Naive B cell (primary cell): Measurements from ENCODE around the gene OSBPL3. TPM values are rescaled to one million over a fixed set of nuclear protein-coding genes. Genes with fewer than 3 reads are reported as not detected.
A peak's percentile ranks its signal among the peaks of the same experiment; 100 is the strongest.

Experiments
- ATAC-seq, 2 donors: fragments of 150-1000 bp; cut with Tn5 transposase; 2 replicates each; pipeline ENCODE4 v1.10.0; 2021; ENCODE audit warnings: low read depth in 2 of 2, mild to moderate bottlenecking in 2 of 2, moderate library complexity in 2 of 2
- DNase-seq: peaks from one replicate; pipeline ENCODE4 v3.0.0; 2022
- H3K27ac Mint-ChIP-seq, 6 donors: one replicate each; pipeline ENCODE4 v1.8.0; 2020 to 2022; ENCODE audit warnings: mild to moderate bottlenecking in 6 of 6, mixed read lengths in 6 of 6, moderate library complexity in 5 of 6, inconsistent platforms in 2 of 6
- H3K27me3 Mint-ChIP-seq, 3 donors: one replicate each; pipeline ENCODE4 v1.8.0; 2021 to 2022; ENCODE audit warnings: mixed read lengths in 3 of 3, mild to moderate bottlenecking in 1 of 3
- H3K36me3 Mint-ChIP-seq, 2 donors: one replicate each; pipeline ENCODE4 v1.8.0; 2020 to 2022; ENCODE audit warnings: mixed read lengths in 2 of 2, inconsistent platforms in 1 of 2, mild to moderate bottlenecking in 1 of 2
- H3K4me1 Mint-ChIP-seq, 3 donors: one replicate each; pipeline ENCODE4 v1.8.0; 2020 to 2022; ENCODE audit warnings: mixed read lengths in 3 of 3, inconsistent platforms in 1 of 3, mild to moderate bottlenecking in 1 of 3, moderate library complexity in 1 of 3
- H3K4me3 Mint-ChIP-seq, 8 donors: one replicate each; pipeline ENCODE4 v1.8.0; 2020 to 2022; ENCODE audit warnings: mild to moderate bottlenecking in 8 of 8, mixed read lengths in 8 of 8, moderate library complexity in 8 of 8, inconsistent platforms in 2 of 8
- H3K9me3 Mint-ChIP-seq, 7 donors: one replicate each; pipeline ENCODE4 v1.8.0; 2020 to 2022; ENCODE audit warnings: mixed read lengths in 7 of 7, mild to moderate bottlenecking in 5 of 7, inconsistent platforms in 2 of 7, moderate library complexity in 1 of 7
- polyA plus RNA-seq, 6 donors: library from polyadenylated mRNA; unstranded; fragments of 300-500 nt; fragmentation: Illumina TruSeq; gene quantifications; one replicate each; pipeline ENCODE4 v1.2.3, GENCODE V29; 2021; ENCODE audit warnings: low read depth in 6 of 6

Gene OSBPL3
- polyA plus RNA-seq, 6 donors from 2014 or later, result 2.3 to 8.2 (median 6.5) TPM

DNA sequence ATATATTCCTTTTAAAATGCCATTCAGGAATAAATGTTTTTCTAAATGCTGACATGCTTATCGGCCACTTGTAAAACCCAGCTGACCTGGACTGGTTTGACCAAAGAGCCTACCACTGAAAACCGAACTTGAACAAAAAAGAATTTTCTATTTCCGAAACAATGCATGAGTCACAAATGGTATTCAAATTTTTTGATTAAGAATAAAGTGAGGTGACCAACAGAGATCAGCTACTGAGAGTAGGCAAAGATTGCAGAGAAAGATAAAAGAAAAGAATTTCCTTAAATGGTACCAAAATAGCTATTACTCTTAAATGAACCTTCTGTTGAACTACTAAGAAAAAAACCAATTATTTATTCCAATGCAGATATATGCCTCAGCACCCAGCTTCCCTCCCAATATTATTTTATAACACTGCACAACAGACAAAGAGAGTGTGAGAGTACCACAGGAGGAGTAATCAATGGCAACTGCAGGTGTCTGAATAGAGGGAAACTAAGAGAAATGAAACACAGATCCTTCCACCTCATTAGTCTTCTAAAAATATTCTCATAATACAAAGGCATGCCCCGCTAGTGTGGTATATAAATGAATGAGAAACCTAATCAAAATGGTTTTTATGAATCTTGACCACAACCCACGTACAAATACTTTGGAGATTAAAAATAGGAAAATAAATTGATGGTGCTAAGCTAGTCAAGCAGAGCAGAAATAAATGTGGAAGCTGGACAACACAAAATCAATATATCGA, 20.1 kb downstream of the OSBPL3 start:
- ATAC-seq (no peak), DNase-seq (no peak)
- peak overlapping the region in 3 of 6 donors; percentile 3 to 80 (median 26) for H3K27ac Mint-ChIP-seq
- H3K4me3 Mint-ChIP-seq, result no peak overlapping the region
- H3K9me3 Mint-ChIP-seq, result peaks cover 0 to 3% (median 0%) of the 10 kb centered on the region in 7 donors
- peaks cover 0 to 8% of the 10 kb centered on the region in 2 donors for H3K36me3 Mint-ChIP-seq
- no peaks in the 10 kb centered on the region for H3K27me3 Mint-ChIP-seq
- H3K4me1 Mint-ChIP-seq, result peaks cover 31 to 38% (median 33%) of the 10 kb centered on the region in 3 donors

DNA sequence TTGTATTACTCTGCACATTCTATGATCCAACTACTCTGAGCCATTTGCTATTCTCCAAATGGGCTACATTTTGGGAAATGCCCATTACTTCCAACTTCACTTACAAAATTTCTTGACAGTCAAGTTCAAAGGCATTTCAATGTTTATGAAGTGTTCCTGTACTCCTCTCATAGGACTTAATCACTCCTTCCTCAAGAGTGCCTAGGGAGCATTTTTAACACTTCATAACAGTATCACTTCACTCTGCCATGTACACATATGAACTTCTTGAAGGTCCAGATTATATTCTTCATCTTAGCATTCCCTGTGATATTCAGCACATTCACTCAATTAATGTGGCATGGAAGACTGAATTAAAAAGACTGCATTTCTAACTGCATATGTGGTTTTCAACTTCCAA, 21.6 kb downstream of the OSBPL3 start:
- Mint-ChIP-seq H3K9me3 (peaks cover 0 to 3% (median 0%) of the 10 kb centered on the region in 7 donors), H3K4me1 (peaks cover 38 to 42% (median 38%) of the 10 kb centered on the region in 3 donors), H3K4me3 (no peak overlapping the region), H3K27me3 (no peaks in the 10 kb centered on the region), H3K27ac (no peak overlapping the region), H3K36me3 (peaks cover 0 to 8% of the 10 kb centered on the region in 2 donors)
- ATAC-seq (no peak), DNase-seq (no peak)

DNA sequence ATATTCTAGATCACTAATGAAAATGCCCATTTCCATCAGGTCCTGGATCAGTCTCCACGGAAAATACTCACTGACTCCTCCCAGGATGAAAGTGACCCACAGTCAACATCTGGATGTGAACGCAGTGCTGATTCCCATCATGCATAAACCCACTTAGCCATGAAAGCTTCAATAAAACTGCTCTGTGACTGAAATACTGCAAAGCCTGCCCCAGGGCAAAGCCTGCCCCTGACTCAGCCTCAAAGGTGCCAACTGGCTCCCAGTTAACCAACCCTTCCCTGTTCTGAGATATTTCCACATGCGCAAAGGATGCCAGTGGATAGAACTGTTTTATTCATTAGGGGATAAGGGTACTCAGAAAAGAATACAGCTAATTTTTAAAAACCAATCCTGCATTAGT, 24.0 kb downstream of the OSBPL3 start:
- no peaks in the 10 kb centered on the region for H3K27me3 Mint-ChIP-seq
- H3K36me3 Mint-ChIP-seq, result peaks cover 0 to 8% of the 10 kb centered on the region in 2 donors
- no peak overlapping the region for H3K4me3 Mint-ChIP-seq
- H3K4me1 Mint-ChIP-seq, result peaks cover 23 to 38% (median 25%) of the 10 kb centered on the region in 3 donors
- H3K9me3 Mint-ChIP-seq, result peaks cover 0 to 3% (median 0%) of the 10 kb centered on the region in 7 donors
- DNase-seq (no peak), ATAC-seq (no peak)
- H3K27ac Mint-ChIP-seq, result no peak overlapping the region

DNA sequence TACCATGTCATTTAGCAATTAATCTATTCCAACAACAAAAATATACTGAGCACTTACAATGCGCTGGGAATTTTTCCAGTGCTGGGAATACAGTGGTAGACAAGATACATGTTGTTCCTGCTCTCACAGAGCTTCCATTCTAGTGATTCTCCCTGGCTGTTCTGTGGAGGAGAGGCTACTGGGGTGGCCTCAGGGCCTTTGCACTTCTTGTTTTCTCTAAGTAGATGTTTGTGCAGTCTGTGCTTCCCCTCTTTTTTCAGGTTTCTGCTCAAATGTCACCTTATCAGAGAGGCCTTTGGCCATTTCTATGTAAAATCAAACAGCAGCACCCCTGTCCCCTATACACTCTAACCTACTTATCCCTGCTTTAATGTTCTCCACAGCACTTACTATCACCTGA, 24.7 kb downstream of the OSBPL3 start:
- peaks cover 0 to 3% (median 0%) of the 10 kb centered on the region in 7 donors for H3K9me3 Mint-ChIP-seq
- H3K4me3 Mint-ChIP-seq, result no peak overlapping the region
- ATAC-seq, result no peak
- peaks cover 19 to 39% (median 22%) of the 10 kb centered on the region in 3 donors for H3K4me1 Mint-ChIP-seq
- H3K27me3 Mint-ChIP-seq, result no peaks in the 10 kb centered on the region
- DNase-seq, result no peak
- peaks cover 0 to 8% of the 10 kb centered on the region in 2 donors for H3K36me3 Mint-ChIP-seq
- peak overlapping the region in 1 of 6 donors; percentile 7 for H3K27ac Mint-ChIP-seq

DNA sequence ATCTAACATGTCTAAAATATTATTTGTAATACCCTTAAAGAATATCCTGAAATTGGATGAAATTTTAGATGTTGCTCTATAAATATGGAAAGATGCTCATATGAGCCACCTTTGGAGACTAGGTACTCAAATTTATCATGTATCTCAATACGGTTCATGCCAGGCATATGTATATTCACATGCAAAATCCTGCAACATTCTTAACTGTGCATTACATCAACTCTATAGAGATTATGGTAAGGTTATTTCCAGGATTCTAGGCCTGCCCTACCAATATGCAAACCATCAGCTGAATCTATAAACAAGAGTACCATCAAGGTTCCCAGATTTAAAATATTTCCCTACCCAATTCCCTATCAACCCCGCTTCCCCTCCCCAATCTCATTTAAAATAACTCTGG, 27.5 kb downstream of the OSBPL3 start:
- peaks cover 20 to 51% (median 24%) of the 10 kb centered on the region in 3 donors for H3K4me1 Mint-ChIP-seq
- H3K27me3 Mint-ChIP-seq, result no peaks in the 10 kb centered on the region
- H3K36me3 Mint-ChIP-seq, result peaks cover 8 to 10% of the 10 kb centered on the region in 2 donors
- no peak overlapping the region for H3K4me3 Mint-ChIP-seq
- no peak for DNase-seq
- H3K27ac Mint-ChIP-seq, result no peak overlapping the region
- peaks cover 0 to 3% (median 0%) of the 10 kb centered on the region in 7 donors for H3K9me3 Mint-ChIP-seq
- ATAC-seq, result no peak

DNA sequence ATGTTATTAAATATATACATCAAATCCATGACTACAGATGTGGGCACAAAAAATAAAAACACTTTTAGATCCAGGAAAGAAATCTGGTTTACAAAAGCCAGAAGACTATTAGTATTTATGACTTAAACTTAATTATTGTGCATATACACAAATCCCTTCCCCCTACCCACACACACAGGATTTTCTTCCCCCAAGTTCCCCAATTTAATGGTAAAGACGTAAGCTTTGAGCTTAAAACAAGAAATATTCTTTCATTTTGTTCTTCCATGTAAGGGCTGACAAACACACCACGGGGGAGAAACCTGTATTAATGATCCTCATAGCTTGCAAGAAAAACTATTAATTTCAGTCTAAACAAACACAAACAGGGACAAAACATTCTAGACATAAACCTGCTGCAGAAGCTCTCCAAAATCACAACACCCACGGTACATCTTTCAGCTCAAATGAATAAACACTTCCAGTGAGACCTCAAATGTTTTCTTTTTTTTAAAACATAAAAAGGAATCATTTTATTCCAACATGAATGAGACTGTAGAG, 28.5 kb downstream of the OSBPL3 start:
- Mint-ChIP-seq H3K27ac (no peak overlapping the region), H3K4me1 (peaks cover 24 to 51% (median 24%) of the 10 kb centered on the region in 3 donors)

DNA sequence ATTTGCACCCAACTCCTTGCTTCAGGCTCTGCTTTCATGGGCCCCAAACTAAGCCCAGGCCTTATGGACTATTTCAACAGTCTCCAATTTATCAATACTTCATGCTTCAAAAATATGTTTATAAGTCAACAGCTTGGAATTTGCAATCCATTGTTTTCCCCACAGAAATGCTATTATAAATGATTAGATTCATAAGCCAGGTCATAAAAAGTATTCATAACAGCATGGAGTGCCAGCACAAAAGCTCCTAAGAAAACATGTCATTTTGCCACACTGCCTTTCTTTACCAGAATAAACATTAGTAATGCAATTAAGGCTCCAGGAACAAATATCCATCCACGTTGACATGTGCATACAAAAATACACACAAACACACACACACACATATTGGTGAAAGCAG, 30.1 kb downstream of the OSBPL3 start:
- Mint-ChIP-seq H3K27ac (peak overlapping the region in 2 of 6 donors; percentile 18 to 23), H3K4me3 (no peak overlapping the region), H3K27me3 (no peaks in the 10 kb centered on the region), H3K9me3 (peaks cover 0 to 3% (median 0%) of the 10 kb centered on the region in 7 donors), H3K4me1 (peaks cover 24 to 51% (median 28%) of the 10 kb centered on the region in 3 donors), H3K36me3 (peaks cover 0 to 10% of the 10 kb centered on the region in 2 donors)
- no peak for DNase-seq
- ATAC-seq, result no peak

More for the DNA sequence above, 28.5 kb downstream of the OSBPL3 start:
- Mint-ChIP-seq H3K9me3 (peaks cover 0 to 3% (median 0%) of the 10 kb centered on the region in 7 donors), H3K27me3 (no peaks in the 10 kb centered on the region), H3K36me3 (peaks cover 8 to 10% of the 10 kb centered on the region in 2 donors), H3K4me3 (peak overlapping the region in 3 of 8 donors; percentile 10 to 29 (median 21))
- no peak for DNase-seq
- peak in 1 of 2 donors; percentile 44 for ATAC-seq

DNA sequence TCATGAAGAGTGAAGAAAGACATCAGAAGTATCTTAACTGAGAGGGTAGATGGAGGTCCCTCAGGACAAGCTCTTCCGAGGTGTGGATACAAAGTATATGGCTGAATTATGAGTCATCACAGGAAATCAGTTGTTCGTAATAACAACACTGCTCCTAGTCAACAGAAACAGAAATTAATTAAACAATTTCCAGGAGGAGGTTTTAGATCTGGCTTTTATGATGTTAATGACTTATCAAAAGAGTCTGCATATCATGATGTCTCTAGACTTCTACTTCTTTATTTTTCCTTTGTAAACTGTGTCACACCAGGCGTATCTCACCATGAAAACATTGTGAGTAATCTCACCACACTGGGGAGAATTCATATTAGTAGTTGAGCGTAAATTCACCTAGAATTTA, 31.2 kb downstream of the OSBPL3 start:
- H3K4me1 Mint-ChIP-seq, result peaks cover 17 to 42% (median 19%) of the 10 kb centered on the region in 3 donors
- H3K36me3 Mint-ChIP-seq, result peaks cover 0 to 10% of the 10 kb centered on the region in 2 donors
- H3K9me3 Mint-ChIP-seq, result no peaks in the 10 kb centered on the region
- no peak overlapping the region for H3K4me3 Mint-ChIP-seq
- DNase-seq (no peak), ATAC-seq (no peak)
- peak overlapping the region in 1 of 6 donors; percentile 79 for H3K27ac Mint-ChIP-seq
- no peaks in the 10 kb centered on the region for H3K27me3 Mint-ChIP-seq

DNA sequence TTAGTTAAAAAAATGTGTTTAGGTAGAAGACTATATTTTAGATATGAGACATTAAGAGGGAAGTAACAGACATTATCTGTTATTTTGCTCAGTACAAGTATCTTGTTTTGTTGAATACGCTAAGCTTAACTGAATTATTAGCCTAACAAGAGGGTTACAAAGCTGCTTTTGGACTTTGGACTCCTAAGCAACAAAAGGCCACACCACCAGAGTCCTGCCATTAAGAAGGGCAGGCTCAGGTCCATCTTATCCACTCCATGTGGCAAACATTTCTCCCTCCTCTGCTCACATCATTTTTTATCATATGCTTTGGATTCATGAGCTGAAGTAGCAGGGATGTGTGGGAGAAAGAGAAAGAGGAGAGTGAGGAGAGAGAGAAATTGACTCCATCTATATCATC, 33.5 kb downstream of the OSBPL3 start:
- no peak for ATAC-seq
- Mint-ChIP-seq H3K4me1 (peaks cover 13 to 43% (median 22%) of the 10 kb centered on the region in 3 donors), H3K27ac (peak overlapping the region in 1 of 6 donors; percentile 38), H3K9me3 (no peaks in the 10 kb centered on the region), H3K36me3 (peaks cover 0 to 10% of the 10 kb centered on the region in 2 donors), H3K27me3 (no peaks in the 10 kb centered on the region), H3K4me3 (no peak overlapping the region)
- no peak for DNase-seq

DNA sequence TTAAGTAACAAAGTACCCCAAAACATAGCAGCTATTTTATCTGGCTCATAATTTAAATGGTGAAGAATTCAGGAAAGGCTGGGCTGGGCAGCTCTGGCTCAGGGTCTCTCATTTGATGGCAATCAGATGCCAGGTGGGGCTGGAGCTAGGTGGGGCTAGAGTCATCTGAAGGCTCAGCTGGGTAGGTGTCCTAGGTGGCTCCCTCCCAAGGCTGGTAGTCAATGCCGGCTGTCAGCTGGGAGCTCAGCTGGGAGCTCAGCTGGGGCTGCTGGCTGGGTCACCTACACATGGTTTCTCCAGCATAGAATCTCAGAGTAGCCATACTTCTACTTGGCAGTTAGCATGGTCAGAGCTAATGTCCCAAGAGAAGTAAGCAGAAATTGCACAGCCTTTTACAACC, 34.1 kb downstream of the OSBPL3 start:
- H3K36me3 Mint-ChIP-seq, result peaks cover 0 to 10% of the 10 kb centered on the region in 2 donors
- peaks cover 10 to 41% (median 25%) of the 10 kb centered on the region in 3 donors for H3K4me1 Mint-ChIP-seq
- no peak overlapping the region for H3K4me3 Mint-ChIP-seq
- H3K27ac Mint-ChIP-seq, result no peak overlapping the region
- H3K27me3 Mint-ChIP-seq, result no peaks in the 10 kb centered on the region
- ATAC-seq, result no peak
- DNase-seq, result no peak
- H3K9me3 Mint-ChIP-seq, result no peaks in the 10 kb centered on the region

DNA sequence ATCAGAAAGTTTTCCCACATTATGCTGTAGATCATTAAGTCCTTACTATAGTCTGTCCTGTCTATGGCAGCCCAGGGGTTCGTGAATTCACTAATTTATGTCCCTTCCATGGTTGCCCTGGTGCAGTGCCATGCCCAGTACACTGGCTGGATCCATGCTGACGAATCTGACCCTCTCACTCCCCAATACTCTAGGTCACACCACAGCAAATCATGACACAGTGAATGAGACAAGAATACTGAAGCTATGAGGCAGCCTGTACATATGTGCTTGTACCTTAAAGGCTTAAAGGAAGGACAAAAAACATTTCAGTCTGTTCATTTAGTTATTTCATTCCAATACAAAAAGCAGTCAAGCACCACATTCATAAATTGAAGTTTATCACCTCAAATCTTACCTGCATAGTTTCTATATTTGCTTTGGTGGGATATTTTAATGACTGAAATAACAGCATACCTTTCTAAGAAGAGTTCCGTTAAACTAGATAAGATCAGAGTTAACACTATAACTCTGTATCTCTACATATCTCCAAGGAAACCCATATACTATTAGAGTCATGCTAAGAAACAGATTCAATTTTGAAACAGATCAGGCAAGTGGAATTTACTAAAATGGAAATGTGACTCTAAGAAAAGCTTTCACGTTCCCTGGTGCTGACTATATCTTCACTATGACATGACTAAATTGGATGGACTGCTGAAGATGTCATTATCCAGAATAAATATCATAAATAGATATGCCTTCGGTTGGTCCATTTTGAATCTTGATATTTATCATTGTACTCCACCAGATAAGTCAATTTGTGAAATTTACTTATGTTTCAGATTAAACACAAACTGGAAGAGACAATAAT, 36.7 kb downstream of the OSBPL3 start:
- no peaks in the 10 kb centered on the region for H3K9me3 Mint-ChIP-seq
- H3K4me1 Mint-ChIP-seq, result peaks cover 11 to 36% (median 20%) of the 10 kb centered on the region in 3 donors
- H3K27ac Mint-ChIP-seq, result peak overlapping the region in 1 of 6 donors; percentile 61
- DNase-seq (no peak), ATAC-seq (no peak)
- H3K27me3 Mint-ChIP-seq, result no peaks in the 10 kb centered on the region
- no peak overlapping the region for H3K4me3 Mint-ChIP-seq
- no peaks in the 10 kb centered on the region for H3K36me3 Mint-ChIP-seq

DNA sequence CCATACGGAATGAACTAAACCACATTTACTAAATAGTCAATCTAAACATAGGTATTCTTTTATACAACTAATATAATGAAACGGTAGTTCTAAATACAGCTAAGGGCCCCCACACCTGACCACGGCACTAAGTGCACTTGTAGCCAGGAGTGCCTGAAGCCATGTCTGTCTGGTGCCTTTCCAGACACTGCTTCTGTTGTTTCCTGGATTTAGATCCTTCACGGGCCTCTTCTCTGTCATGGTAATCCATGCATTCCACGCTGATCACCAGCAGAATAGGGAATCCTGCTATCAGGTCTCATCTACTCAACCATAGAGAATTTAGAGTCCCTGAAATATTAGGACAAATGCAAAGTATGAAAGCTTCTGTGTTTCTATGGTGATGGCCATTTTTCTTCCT, 37.8 kb downstream of the OSBPL3 start:
- Mint-ChIP-seq H3K27ac (peak overlapping the region in 2 of 6 donors; percentile 12 to 52), H3K27me3 (no peaks in the 10 kb centered on the region), H3K4me1 (peaks cover 11 to 36% (median 20%) of the 10 kb centered on the region in 3 donors), H3K4me3 (no peak overlapping the region), H3K9me3 (no peaks in the 10 kb centered on the region), H3K36me3 (no peaks in the 10 kb centered on the region)
- ATAC-seq (no peak), DNase-seq (no peak)

DNA sequence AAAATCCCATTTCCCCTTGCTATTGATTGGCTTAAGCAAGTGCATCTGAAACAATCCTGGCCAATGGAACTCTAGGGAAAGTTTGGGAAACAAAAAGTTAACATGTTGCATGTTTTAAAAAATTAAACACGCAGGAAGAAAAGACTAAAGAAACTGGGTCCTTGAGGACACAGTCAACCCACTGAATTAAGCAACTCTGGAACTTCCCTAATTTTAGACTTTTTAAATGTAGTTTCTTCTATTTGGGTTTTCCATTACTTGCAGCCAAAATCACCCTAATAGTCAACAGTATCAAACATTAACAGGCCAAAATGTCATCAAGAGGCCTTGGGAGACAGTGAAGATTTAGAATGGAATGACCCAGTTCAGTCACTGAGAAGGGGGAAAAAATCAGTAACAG, 40.6 kb downstream of the OSBPL3 start:
- Mint-ChIP-seq H3K4me1 (peaks cover 21 to 43% (median 25%) of the 10 kb centered on the region in 3 donors), H3K27ac (no peak overlapping the region), H3K4me3 (no peak overlapping the region), H3K36me3 (peaks cover 0 to 7% of the 10 kb centered on the region in 2 donors), H3K27me3 (no peaks in the 10 kb centered on the region), H3K9me3 (peaks cover 0 to 6% (median 0%) of the 10 kb centered on the region in 7 donors)
- no peak for DNase-seq
- ATAC-seq, result no peak
